GM18511 (cell line): ENCODE measurements around the gene MSANTD1.

Experiments used
- ATAC-seq: cut with Tn5 transposase; IDR thresholded peaks from one replicate; pipeline ENCODE4 v1.9.1; 2021; ENCODE audit warnings: mild to moderate bottlenecking, moderate library complexity; ENCODE audit not compliant: unreplicated experiment

The MSANTD1 gene

DNA sequence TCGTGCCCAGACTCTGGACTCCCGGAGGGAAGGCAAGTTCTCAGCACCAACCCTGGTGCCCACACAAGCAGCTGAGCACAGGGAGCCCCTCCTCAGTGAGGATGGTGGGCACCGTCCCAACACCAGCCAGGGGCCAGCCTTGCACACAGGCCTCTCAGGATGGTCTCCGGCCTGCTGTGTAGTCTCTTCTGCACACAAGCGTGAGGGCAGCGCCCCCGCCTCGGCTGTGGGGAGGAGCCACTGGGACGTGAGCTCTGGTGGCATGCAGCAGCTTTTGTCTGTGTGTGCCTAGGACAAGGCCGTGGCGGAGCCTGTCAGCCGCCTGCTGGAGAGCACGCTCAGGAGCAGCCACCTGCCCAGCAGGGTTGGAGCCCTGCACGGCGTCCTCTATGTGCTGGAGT, 16.1 kb upstream of the MSANTD1 start:
- no peak for ATAC-seq

DNA sequence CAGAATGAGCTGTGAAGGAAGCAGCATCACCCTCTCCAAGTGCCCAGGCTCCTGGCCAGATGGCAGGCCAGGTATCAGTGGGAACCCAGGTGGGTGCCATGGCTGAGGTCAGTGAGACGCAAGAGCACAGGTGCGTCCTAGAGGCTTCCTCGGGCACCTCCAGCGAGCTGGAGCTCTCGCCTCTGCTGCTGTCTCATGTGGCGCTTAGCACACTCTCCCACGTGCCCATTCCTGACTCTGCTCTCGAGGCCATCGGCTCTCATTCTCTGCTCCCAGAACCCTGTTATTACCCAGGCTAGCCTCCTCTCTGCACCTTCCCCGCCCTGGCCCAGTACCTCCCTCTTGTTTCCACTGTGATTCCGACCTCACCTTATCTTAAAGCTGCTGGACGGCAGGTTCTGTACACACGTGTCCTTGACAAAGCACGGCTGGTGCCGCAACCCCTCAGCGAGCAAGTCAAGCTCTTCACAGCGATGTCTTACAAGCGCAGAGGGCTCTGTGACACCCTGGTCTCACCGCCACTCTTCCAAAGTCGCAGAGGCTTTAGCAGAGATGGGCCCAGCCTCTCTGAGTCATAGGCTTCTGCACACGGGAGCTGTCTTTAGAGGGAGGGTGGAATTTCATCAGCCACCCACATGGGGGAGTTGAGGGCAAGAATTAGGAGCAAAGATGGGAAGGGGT, 15.4 kb upstream of the MSANTD1 start:
- no peak for ATAC-seq

DNA sequence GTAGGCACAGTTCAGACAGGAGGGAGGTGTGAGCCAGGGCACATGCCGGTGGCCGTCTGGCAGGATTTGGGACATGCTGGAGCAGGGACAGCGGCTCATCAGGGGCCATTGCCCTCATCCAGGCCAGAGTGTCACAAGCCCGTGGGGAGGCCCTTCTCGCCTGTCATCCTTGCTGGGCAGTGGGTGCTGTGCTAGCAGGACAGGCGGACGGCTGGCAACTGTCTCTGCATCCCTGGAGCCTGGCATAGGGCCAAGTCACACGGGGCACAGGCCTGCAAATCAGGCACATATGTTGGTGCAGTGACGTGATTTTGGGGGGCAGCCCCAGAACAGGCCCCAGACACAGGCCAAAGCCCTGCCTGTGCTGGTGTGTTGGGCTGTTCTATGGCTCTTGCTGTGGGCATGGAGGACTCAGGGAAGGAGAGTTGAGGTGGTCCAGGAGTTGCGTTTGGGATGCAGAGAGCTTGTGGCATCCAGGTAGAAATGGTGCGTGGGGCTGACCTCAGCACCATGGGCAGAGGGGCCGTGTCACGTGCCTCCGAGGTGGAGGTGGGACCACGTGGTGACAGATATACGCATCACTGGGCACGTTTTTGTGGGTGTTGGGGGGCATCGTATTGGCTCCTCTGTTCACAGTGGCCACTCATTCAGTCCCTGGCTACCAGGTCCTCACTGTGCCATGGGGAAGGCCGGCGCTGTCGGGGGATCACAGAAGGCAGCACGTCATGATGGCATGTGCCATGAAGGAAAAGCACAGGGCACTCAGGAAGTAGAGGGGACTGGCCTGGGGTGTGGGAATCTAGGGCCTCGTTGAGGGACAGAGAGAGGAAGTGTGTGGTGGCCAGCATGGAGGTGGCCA, 14.6 kb upstream of the MSANTD1 start:
- ATAC-seq: no peak

DNA sequence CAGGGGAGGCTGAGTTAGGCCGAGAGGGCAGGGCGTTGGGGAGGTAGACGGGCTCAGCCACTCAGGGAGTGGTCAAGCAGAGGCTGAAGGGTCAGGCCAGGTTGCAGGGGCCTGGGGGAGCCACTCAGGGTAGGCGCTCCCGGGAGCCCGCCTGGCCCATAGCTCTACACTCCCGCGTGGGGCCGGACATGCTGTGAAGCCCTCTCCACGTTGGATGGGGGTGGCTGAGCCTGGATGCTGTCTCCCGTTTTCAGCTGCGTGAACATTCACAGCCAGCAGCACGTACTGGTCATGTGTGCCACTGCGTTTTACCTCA, 14.0 kb upstream of the MSANTD1 start:
- ATAC-seq: no peak

DNA sequence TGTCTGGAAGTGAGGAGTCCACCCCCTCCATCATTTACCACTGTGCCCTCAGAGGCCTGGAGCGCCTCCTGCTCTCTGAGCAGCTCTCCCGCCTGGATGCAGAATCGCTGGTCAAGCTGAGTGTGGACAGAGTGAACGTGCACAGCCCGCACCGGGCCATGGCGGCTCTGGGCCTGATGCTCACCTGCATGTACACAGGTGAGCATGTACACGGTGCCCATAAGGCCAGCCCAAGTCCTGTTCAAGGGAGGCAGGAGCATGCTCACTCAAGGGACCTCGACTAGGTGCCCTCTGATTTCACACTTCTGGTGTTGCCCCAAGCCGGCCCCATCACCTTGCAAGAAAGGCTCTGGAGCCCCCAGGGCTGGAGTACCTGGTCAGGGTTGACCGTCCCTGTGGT, 13.4 kb upstream of the MSANTD1 start:
- ATAC-seq: no peak

DNA sequence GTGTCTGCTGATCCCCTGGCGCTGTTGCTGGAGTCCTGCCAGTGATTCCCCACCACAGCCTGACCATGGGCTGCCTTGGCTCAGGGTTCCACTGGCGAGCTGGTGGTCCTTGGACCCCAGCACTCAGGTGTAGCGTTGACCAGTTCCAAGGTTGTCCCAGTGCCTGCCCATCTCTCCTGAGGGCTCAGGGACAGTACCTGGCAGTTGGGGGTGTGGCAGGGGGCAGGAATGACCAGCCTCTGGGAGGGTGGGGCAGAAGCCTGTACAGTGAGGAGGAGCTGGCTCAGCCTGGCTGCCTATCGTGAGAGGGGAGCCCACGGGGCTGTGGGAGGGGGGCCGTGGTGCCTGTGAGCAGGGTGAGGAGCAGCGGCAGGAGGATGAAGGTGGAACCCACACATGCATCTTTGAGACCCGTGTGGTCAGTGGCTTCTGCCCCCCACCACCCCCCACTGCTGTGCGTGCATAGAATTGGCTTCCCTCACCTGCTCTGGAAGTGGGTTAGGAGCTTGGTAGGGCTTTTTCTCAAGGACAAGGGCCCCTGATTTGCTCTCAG, 12.6 kb upstream of the MSANTD1 start:
- ATAC-seq: no peak

DNA sequence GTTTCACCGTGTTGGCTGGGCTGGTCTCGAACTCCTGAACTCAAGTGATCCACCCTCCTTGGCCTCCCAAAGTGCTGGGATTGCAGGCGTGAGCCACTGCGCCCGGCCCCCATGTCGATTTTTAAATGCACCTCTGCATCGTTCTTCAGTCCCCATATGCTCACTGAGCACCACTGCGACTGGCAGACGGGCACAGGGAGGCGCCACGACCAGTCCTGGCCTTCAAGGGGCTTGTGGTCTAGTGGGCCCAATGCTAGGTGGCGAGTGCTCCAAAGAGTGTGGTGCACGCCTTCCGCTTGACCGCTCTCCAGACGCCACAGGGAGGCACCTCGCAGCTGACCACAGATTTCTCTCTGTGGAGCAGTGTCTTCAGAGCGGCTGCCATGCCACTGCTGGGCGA, 11.7 kb upstream of the MSANTD1 start:
- no peak for ATAC-seq

DNA sequence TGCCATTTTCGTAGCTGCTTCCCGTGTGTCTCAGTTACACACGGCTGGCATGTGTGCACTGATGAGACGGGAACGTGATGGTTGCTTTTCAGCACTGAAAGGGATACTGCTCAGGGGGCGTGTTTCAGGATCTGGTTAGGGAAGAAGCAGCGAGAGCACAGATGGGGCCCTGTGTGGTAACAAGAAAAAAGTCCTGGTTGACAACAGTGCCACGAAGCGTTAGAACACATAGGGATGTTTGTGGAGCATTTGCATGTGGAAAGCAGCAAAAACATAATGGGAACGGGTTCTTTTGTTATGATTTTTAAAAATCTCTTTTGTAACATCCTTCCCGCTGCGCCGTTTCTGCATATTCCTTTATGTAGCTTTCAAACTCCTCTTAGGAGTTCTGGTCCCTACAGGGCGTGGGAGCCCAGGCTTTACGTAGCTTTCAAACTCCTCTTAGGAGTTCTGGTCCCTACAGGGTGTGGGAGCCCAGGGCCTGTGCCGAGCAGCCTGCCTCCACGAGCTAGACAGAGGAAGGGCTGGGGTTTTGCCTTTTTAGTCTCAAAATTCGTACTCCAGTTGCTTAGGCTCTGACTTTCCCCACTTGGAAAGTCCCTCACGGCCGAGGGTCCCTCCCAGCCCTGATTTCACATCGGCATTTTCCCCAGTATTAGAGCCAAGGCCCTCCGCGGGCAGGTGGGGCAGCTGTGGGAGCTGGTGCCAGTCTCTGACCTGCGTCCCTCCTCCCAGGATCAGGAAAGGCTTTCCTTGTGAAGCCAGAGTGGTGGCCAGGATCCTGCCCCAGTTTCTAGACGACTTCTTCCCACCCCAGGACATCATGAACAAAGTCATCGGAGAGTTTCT, 11.0 kb upstream of the MSANTD1 start:
- no peak for ATAC-seq

DNA sequence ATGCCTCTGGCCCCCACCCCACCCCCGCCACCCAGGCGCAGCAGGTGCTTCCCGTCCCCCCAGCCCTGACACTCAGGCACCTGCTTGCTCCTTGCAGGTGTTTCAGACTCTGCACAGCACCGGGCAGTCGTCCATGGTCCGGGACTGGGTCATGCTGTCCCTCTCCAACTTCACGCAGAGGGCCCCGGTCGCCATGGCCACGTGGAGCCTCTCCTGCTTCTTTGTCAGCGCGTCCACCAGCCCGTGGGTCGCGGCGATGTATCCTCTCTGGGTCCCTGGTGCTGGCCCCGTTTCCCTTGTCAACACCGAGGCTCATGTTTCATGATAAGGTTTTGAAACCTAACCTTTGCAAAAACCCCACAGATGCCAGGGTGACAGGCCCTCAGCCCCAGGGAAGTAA, 10.2 kb upstream of the MSANTD1 start:
- no peak for ATAC-seq

DNA sequence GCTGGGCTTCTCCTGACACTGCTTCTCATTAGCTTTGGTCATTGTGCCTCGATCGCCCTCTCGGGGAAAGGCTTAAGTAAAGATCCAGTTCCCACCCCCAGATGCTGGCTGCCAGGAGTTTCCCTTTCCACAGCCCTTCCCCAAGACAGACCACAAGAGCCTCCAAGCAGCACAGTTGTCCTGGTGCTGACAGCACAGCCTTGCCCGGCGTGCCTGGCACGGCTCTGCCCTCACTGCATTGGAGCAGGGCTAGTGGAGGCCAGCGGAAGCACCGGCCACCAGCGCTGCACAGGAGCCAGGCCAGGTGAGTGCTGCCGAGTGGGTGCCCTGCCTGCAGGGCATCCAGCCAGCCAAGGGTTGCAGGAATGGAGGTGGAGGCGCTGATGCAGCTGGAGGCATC, 9.7 kb upstream of the MSANTD1 start:
- ATAC-seq: no peak

DNA sequence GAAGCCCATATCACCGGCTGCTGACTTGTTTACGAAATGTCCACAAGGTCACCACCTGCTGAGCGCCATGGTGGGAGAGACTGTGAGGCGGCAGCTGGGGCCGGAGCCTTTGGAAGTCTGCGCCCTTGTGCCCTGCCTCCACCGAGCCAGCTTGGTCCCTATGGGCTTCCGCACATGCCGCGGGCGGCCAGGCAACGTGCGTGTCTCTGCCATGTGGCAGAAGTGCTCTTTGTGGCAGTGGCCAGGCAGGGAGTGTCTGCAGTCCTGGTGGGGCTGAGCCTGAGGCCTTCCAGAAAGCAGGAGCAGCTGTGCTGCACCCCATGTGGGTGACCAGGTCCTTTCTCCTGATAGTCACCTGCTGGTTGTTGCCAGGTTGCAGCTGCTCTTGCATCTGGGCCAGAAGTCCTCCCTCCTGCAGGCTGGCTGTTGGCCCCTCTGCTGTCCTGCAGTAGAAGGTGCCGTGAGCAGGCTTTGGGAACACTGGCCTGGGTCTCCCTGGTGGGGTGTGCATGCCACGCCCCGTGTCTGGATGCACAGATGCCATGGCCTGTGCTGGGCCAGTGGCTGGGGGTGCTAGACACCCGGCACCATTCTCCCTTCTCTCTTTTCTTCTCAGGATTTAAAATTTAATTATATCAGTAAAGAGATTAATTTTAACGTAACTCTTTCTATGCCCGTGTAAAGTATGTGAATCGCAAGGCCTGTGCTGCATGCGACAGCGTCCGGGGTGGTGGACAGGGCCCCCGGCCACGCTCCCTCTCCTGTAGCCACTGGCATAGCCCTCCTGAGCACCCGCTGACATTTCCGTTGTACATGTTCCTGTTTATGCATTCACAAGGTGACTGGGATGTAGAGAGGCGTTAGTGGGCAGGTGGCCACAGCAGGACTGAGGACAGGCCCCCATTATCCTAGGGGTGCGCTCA, 8.7 kb upstream of the MSANTD1 start:
- ATAC-seq: no peak

DNA sequence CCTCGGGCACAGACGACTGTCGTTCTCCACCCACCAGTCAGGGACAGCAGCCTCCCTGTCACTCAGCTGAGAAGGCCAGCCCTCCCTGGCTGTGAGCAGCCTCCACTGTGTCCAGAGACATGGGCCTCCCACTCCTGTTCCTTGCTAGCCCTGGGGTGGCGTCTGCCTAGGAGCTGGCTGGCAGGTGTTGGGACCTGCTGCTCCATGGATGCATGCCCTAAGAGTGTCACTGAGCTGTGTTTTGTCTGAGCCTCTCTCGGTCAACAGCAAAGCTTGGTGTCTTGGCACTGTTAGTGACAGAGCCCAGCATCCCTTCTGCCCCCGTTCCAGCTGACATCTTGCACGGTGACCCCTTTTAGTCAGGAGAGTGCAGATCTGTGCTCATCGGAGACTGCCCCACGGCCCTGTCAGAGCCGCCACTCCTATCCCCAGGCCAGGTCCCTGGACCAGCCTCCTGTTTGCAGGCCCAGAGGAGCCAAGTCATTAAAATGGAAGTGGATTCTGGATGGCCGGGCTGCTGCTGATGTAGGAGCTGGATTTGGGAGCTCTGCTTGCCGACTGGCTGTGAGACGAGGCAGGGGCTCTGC, 7.9 kb upstream of the MSANTD1 start:
- ATAC-seq: no peak

DNA sequence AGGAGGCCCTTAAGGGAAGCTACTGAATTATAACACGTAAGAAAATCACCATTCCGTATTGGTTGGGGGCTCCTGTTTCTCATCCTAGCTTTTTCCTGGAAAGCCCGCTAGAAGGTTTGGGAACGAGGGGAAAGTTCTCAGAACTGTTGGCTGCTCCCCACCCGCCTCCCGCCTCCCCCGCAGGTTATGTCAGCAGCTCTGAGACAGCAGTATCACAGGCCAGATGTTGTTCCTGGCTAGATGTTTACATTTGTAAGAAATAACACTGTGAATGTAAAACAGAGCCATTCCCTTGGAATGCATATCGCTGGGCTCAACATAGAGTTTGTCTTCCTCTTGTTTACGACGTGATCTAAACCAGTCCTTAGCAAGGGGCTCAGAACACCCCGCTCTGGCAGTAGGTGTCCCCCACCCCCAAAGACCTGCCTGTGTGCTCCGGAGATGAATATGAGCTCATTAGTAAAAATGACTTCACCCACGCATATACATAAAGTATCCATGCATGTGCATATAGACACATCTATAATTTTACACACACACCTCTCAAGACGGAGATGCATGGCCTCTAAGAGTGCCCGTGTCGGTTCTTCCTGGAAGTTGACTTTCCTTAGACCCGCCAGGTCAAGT, 6.9 kb upstream of the MSANTD1 start:
- no peak for ATAC-seq

DNA sequence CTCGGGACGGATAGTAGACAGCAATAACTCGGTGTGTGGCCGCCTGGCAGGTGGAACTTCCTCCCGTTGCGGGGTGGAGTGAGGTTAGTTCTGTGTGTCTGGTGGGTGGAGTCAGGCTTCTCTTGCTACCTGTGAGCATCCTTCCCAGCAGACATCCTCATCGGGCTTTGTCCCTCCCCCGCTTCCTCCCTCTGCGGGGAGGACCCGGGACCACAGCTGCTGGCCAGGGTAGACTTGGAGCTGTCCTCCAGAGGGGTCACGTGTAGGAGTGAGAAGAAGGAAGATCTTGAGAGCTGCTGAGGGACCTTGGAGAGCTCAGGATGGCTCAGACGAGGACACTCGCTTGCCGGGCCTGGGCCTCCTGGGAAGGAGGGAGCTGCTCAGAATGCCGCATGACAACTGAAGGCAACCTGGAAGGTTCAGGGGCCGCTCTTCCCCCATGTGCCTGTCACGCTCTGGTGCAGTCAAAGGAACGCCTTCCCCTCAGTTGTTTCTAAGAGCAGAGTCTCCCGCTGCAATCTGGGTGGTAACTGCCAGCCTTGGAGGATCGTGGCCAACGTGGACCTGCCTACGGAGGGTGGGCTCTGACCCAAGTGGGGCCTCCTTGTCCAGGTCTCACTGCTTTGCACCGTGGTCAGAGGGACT, 5.7 kb upstream of the MSANTD1 start:
- no peak for ATAC-seq

DNA sequence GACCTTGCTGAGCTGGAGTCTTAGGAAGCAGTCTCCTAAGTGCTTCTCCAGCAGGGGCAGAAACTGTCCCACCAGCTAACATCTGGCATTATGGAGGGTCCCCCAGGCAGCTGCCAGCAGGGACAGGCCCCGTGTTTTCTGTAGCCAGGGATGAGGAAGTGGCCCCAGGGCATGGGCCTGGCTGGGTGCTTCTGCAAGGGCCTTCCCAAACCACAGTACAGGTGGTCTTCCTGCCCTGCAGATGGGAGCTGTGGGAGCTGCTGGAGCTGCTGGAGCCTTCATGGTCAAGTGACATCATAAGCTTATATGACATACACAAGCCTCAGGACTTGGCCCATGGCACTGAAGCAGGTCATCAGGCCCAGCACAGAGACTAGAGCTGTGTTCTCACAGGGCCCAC, 5.0 kb upstream of the MSANTD1 start:
- no peak for ATAC-seq

DNA sequence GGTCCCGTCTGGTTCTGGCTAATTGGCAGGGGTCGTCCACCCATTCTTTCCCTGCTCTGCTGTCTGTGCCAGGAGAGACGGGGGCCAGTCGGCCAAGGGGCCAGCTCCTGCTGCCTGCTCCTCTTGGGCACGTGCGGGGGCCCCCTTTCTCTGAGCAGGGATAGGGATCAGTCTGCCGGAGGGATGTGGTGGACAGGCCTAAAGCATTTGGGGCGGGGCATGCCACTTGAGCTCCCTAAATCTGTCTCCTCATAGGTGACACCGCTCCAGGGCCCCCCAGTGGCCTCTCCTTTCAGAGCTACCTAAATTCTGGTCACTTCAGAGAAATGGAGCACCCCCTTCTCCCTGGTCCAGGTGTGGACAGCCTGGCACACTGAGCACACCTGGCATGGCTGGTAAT, 4.2 kb upstream of the MSANTD1 start:
- no peak for ATAC-seq

DNA sequence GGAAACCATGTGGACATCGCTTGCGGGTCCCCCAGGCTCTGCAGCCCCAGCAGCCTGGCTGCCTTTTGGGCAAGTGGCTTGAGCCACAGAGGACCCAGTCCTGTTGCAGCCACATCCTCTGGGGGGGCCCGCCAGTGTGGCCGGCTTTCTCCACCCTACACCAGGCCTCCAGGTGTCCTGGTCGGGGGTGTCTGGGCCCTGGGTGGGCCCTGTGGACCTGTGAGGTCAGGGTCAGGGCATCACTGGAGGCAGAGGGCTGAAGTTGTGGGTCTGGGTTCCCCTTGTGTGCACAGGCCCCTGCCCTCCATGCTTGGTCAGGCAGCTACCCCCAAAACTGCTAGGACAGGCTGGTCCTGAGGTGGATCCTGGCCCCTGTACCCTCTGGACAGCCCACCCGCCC, 3.3 kb upstream of the MSANTD1 start:
- no peak for ATAC-seq

DNA sequence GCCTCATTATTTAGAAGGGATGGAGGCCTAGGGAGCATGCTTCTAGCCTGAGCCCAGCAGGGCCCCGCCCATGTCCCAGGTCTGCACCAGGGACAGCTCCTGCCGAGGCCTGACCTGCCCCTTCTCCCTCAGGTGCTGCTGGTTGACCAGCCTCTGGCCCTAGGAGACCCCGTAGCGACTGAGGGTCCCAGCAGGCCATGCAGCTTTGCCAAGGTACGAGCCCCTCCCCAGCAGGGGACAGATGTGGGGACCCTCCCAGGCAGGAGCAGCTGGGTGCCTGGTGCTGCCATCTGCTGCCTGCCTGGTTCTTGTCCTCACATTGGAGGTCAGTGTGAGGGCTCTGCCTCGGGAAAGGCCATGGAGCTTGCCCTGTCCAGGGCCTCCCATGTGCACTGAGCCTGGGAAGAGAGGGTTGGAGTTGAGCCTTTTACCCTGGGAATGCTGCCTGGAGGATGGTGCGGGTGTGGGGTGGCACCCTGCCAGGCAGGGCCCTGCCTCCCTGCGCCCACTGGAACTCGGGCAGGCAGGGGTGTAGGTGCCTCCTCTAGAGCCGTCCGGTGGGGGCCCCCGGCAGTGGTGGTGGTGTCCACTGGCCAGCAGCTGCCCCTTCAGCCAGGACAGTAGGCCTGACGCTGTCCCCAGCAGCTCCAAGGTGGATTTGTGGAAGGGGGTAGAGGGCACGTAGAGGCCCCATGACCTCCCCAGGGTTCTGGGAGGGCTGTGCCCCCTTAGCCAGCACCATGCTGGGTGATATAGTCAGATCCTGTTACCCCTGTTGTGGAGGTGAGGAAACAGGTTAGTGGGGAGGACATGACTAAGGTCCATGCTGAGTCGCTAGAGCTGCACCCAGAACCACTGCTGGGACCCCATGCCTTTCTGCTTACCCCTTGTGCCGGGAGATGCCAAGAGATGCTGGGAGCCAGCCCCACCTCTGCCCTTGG, 2.2 kb upstream of the MSANTD1 start:
- ATAC-seq: no peak
